ENCODE data around the gene SGCG. TPM values are rescaled to one million over a fixed set of nuclear protein-coding genes. Genes with fewer than 3 reads are reported as not detected.

Gene SGCG
- polyA plus RNA-seq, 1 donor: 70.9 TPM

DNA sequence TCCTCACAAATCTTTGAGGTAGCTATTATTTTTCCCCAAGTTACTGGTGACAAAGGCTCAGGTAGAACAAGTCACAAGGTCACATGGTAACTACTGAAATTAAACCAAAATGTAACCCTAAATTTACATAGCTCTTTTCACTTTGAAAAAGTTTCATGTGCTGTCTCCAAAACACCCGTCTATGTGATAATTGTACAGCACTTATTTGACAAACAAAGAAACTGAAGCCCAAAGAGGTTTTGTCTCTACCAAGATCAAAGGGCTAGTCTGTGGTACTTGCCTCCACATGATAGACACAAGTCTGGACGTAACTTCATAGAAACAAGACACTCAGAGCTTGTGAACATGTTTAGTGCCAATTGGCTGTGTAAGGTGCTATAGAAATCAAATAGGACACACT lies 144.4 kb downstream of the SGCG start:
- no peak for DNase-seq (ENCODE audit: low read depth)

DNA sequence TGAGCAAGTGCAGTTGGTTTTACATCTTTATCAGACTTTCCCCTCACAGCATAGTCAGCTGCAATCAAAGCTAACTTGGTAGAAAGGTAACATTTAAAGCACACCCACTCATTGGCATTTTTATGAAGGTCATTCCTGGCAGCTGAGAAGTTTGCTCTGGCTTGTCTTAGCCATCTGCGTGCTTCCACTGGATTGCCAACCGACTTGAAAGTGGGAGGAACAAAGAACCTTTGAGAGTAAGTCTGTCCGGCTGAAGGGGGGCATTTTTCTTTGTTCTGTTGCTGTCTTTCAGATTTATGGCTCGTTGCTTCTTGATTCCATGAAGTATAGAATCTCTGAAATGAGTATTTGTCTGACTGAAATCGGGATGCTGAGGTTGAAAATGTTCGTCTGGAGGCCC lies 149.6 kb downstream of the SGCG start:
- no peak for DNase-seq (ENCODE audit: low read depth)

DNA sequence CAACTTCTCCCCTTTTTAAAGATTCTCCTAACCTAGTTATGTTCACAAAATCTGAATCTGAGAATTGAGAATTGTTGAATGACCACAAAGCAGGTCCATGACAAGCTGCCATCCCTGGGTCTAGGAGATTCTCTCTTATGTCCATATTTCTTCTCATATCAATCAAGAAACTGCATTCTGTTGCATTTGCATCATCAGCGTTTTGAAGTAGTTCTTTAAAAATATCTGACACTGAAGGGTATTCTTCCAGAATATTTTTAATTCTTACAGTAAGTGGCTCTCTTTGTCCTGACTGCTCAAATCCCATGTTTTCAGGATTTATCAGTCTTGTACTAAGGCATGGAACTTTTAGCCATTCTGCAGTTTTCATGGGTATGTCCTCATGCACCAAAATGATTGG lies 158.4 kb downstream of the SGCG start:
- DNase-seq (ENCODE audit: low read depth): no peak

DNA sequence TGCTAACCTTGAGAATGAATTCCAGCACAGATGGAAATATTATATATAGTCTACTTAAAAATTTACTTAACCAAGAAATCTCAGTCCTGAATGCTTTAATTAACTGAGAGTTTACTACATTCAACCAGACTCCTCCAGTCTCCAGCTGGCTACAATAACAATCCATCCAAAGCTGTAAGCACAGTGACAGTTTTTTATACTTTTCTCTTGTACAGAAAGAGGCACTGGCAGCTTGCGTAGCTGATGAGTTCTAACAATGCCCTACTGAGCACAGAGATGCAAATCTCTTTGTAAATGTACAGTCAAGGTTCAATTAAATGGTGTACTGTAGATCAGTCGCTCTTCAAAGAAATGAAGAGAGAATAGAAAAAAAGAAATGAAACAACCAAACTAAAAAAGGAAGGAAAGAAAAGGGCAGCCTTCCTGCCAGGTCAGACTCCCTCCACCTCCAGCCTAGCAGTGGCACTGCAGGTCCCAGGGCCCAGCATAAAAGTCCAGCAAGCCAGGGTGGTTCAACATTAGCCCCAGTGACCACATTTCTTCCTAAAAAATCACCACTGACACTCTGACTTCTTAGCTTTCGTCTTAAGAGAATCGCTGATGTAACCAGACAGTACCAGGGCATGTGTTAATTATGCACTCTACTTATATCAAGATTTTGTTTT lies 164.3 kb downstream of the SGCG start:
- DNase-seq (ENCODE audit: low read depth): no peak

DNA sequence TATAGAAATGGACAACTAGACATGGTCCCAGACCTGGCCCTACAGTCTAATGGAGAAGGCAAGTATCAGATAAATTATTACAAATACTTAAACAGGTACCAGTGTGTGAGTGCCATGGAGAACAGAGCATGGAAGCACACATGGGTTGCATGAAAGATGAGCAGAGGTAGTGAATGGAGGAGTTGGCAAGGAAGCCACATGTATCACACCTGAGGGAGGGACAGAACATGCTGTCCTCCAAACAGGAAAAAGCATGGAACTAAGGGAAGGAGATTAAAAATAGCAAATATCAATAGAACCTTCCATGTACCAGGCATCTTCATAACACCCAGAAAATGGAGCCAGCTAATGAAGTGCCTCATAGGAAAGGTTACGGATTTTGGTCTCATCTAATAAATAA lies 166.8 kb downstream of the SGCG start:
- DNase-seq (ENCODE audit: low read depth): no peak

DNA sequence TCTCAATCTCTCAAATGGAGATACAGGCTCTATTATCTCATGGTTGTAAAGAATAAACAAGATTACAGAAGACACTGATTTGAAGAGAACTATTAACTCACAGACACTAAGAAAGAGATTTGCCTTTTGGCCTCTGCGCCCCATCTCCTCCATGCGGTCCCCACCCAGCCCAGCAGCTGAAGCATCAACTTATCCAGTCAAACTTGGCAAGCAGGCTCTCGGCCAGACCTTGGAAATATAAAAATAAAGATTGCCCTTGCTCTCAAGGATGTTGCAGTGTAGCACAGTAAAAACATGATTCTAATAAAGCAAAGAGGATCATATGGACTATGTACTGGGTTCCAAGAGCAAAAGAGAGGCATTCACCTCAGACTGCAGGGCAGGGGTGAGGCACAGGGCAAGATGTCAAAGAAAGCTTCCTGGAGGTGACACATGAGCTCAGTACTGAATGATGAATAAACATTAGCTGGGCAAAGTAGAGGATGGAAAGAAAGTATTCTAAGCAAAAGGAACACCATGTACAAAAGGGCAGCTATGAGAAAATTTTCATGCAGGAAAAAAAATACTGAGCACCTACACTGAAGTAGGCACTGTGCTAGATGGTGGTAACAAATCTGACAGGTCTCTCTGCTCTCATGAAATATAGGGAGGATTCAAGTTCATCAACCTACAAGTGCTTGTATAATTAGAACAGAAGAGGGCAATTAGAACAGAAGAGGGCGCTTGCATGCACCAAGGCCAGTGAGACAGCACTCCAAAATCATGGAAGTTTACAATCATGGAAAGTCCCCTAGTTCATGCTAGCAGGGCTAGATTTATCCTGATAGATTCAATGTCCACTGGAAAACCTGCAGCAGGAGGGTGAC lies 167.7 kb downstream of the SGCG start:
- no peak for DNase-seq (ENCODE audit: low read depth)

DNA sequence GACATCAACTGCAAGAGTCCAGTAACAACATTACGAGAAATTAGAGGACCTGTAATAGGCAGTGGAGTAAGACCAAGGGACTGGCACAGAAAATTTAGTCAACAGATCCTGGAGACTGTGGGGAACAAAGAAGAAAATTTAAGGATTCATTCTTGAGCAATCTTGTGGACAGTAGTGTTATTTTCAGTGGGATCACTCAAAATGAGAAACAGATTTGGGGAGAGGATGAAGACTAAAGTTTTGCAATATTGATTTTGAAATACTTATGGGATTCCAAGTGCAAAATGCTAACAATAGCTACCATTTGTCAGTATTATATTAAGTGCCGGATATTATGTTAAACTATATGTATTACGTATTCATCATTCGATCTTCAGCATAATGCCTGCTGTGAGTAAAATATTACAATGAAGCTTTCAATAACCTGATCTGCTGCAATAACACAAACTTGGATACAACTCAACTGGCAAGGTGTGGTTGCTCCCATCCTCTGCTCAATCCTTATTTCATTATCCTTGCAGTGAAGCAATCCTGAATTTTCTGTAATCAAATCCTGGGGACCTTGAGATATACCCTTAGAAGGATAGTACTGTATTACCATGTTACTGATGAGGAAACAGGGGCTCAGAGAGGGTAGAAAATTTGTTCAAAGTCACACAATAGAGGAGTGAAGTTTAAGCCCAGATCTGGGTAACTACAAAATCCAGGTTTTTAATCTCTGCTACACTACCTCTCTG lies 168.6 kb downstream of the SGCG start:
- no peak for DNase-seq (ENCODE audit: low read depth)

DNA sequence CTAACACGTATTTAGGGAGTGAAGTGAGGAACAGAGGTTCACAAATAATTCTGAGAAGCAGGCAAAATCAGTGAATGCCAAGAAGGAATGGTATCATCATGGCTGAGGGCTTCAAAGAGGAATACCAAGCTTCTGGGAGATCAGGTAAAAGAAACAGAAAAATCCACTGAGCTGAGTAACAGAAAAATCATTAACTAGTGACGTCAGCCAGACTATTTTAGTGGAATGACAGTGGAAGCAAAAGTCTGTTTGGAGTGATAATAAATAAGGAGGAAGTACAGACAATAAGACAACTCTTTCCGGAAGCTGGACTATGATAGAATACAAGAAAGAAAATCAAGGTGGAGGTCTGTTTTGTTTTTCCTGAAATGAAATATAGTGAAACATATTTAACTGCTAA lies 169.2 kb downstream of the SGCG start:
- no peak for DNase-seq (ENCODE audit: low read depth)

DNA sequence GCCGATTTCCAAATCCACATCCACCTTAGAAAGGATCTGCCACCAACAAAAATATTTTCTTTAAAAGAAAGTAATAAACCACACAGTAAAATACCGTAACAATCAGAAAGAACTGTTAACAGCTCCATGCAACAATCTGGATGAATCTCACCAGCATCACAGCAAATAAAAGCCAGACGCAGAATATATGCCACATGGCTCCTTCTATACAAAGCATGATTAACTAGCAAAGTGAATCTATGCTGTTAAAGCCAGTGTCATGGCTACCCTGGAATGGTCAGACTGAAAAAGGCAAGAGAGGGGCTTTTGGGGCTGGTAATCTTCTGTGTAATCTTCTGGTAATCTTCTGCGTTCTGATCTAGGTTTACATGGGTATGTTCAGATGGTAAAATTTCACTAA lies 171.4 kb downstream of the SGCG start:
- no peak for DNase-seq (ENCODE audit: low read depth)

DNA sequence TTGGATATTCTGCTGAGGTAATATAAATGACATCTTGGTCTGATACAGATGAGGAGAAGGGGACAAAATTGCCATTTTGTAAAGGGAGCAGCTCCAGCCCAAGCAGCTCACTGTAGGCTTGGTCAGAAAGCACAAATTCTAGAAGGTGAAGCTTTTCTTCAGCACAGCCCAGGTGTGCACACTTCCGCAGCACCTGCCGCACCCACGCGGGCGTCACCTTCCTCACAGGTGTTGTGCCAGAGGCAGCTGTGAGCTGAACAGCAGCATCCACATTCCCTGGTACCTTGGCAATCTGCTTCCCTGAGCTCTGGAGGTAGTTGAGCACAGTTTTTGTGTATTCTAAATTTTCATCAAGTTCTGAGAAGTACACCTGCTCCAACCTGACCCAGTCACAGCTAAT lies 173.7 kb downstream of the SGCG start:
- DNase-seq (ENCODE audit: low read depth): no peak

DNA sequence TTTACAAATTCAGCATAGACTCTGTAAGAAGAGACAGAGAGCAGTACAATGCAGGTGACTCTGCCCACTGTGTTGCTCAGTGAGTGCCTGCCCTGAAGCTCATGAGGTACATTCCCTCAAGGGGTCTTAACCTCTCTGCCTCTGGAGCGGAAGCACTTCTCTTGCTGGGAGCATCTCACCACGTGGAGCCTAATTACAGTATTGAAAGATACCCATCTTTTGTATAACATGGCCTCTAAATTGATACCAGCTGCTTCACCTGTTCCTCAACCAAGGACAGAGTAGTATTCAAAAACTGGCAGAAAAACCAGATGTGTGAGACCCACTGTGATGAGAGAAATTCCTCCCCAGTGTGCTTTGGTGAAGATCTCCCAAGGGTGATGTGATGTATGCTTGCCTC lies 175.6 kb downstream of the SGCG start:
- no peak for DNase-seq (ENCODE audit: low read depth)

DNA sequence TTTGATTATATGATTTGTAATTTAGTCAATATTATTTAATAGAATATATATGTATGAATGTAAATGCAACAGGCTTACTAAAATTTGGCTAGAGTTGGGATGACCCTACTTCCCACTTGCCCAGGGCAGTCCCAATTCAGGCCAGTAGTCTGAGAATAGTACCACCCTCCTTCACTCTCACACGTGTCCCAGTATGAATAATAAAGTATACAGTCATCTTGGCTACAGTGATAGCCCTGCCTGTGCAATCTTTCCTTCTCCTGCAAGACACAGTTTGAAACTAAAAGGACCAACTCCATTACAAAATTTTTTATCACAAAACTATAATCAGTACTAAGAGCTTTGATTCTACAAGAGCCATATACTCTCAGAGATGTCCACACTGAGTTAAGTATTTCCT lies 176.6 kb downstream of the SGCG start:
- no peak for DNase-seq (ENCODE audit: low read depth)

DNA sequence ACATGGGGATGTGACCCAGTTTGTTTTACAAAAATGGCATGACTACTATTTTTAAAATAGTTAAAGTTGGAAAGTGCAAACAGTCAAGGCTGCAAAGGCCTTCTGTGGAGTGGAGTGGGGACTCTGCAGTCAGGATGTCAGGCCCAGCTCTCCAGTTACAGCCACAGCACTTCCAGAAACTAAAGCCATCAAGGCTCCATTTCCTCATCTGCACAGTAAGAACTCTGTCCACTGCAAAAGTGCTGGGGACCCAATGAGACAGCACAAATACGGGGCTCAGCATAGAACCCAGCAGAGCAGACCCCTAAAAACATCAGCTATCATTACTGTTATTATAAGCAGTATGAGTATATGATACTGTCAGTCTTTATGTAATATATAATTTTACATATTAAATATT lies 179.1 kb downstream of the SGCG start:
- DNase-seq (ENCODE audit: low read depth): no peak

DNA sequence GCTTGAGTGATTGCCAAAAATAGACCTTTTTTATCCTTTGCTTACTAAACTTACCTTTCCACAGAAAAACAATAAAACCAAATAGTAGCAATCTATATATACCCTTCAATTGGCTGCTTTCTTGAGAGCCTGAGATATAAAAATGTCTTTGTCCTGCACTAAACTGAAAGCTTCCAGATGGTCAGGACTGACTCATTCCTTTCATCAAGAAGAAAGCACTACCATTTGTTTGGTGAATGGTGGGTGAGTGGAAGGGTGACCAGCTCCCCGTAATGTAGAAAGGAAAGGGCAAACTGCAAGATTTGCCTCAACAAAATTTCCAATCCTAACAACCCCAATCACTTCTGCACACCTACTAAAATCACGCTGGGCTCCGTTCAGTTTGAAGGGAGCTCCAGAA lies 184.9 kb downstream of the SGCG start:
- DNase-seq (ENCODE audit: low read depth): no peak

DNA sequence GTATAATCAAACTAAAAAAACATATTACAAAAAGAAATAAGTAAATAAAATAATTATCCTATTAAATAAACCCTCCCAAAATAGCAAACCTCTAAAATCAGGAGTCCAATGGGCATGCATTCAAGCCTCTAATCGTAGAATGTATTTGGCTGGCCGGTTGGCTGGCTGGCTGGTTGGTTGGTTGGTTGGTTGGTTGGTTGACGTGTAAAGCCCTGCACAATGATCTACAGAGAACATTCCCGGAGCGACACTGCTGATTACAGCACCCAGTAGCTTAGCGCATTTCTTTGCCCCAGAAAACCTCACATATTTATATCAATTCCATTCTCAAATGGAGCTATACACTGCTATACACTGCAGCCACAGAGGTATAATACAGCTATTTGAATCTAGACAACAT lies 187.1 kb downstream of the SGCG start:
- DNase-seq (ENCODE audit: low read depth): no peak

DNA sequence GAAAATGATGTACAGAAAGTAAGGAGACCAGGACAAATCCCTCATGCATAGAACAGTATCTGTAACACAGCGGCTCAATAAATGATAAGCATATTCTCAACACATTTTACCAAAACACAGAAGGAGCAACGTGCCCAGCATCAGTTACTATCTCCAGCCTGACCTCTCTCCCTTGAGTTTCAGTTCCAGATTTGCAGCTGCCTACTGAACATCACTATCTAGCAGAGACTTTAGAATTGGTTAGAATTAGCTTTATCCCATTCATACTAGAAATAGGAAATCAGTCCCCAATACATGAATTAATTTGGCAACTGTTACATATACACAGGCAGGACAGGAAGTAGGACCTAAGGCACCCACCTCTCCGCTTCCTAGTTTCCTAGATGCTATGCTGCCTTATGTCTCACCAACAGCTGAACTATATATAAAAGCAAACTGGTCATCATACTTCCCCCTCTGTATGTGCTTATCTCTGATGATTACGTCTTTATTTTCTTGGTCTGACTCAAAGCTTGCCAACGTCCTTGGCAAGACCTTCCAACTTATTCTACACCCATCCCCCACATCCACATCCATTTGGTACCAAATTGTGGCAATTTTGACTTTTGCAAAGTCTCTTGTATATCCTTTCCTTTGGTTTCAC lies 191.6 kb downstream of the SGCG start:
- no peak for DNase-seq (ENCODE audit: low read depth)

All from forelimb muscle (tissue), 1 donor.